Measurements from ENCODE around the gene CDNF.
A peak's percentile ranks its signal among the peaks of the same experiment; 100 is the strongest.
"Not testable (repeated sequence)": the region's sequence is repeated elsewhere in the genome, so short reads cannot be mapped to it uniquely, and the experiment has no call there.

The CDNF gene

DNA sequence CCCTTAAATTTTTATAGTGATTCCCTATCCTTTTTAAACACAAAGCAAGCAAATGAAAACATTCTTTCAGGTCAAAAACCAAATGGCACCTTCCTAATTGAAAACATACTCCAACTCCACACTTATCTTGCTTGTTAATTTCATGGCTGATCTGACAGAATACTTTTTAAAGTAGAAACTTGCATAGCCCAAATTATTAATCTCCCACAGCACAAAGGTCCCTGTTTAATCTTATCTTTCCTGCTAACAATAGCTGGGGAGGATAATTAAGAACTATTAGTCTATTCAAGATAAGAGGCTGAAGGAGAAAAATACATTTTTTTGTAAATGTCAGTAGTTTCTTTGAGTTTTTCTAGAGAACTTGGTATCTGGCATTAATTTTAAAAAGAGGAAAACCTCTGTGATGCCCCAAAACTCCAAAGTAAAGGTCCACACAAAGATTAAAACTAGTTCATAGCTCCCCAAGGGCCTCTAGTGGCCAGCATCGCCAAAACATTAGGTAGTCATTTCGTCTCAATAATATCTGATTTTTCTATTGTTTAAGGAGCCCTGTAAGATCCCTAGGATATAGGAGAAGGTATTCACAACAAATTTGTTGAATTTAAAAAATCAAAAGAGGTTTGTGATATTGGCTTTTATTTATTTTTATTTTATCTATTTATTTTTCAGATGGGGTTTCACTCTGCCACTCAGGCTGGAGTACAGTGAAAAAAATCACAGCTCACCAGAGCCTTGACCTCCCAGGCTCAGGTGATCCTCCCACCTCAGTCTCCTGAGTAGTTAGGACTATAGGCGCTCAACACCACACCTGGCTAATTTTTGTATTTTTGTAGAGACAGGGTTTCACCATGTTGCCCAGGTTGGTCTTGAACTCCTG is 14.7 kb downstream of the CDNF start:
- Mint-ChIP-seq H3K4me1 (ENCODE audit: low read depth) (peaks cover 12% of the 10 kb centered on the region), H3K36me3 (ENCODE audit: low read depth) (peaks cover 1% of the 10 kb centered on the region), H3K4me3 (no peak overlapping the region), H3K27me3 (ENCODE audit: low read depth) (peaks cover 17% of the 10 kb centered on the region), H3K27ac (no peak overlapping the region), H3K9me3 (no peaks in the 10 kb centered on the region)

DNA sequence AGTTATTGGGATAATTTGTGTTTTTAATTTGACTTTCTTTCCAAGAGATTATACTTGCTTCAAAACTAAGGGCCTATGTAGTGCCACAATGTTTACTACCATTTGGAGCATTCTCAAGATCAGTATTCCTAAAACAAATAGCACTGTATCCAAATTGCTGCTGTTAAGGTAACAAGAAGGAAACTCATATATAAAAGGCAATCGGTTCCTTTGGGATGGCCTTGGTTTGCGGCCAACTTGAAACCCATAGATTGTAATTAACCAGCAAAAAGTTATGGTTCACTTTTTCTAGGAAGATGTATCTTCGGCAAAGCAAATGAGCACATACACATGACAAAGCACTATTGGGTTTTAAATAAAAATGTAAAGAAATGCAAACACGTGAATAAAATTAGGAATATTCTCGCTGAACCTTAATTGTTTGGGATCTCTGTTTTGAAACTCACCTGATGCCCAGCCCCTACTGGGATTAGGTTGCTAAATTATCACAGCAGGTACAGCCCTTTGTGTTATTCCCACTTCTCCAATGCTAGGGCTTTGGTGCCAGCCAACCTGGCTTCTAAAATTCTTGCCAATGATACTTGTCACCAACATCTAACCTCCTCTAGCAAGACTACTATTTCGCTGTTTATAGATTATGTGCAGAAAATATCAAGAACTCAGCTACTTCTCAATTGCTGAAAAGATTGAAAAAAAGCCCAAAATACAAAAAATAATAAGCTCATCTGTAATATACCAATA is 16.0 kb downstream of the CDNF start:
- H3K27ac Mint-ChIP-seq, result no peak overlapping the region
- H3K4me3 Mint-ChIP-seq, result no peak overlapping the region
- H3K27me3 Mint-ChIP-seq (ENCODE audit: low read depth), result peaks cover 17% of the 10 kb centered on the region
- H3K9me3 Mint-ChIP-seq, result no peaks in the 10 kb centered on the region
- H3K4me1 Mint-ChIP-seq (ENCODE audit: low read depth), result peaks cover 12% of the 10 kb centered on the region
- H3K36me3 Mint-ChIP-seq (ENCODE audit: low read depth), result peaks cover 1% of the 10 kb centered on the region

DNA sequence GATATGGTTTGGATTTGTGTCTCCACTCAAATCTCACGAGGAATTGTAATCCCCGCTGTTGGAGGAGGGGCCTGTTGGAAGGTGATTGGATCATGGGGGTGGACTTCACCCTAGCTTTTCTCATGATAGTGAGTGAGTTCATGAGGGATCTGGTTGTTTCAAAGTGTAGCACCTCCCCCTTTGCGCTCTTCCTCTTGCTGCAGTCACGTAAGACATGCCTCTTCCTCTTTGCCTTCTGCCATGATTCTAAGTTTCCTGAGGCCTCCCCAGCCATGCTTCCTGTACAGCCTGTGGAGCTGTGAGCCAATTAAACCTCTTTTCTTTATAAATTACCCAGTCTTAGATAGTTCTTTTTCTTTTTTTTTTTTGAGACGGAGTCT is 17.1 kb downstream of the CDNF start:
- Mint-ChIP-seq H3K9me3 (peaks cover 3% of the 10 kb centered on the region), H3K27me3 (ENCODE audit: low read depth) (peaks cover 9% of the 10 kb centered on the region), H3K27ac (no peak overlapping the region), H3K36me3 (ENCODE audit: low read depth) (peaks cover 1% of the 10 kb centered on the region), H3K4me3 (no peak overlapping the region), H3K4me1 (ENCODE audit: low read depth) (peaks cover 7% of the 10 kb centered on the region)

DNA sequence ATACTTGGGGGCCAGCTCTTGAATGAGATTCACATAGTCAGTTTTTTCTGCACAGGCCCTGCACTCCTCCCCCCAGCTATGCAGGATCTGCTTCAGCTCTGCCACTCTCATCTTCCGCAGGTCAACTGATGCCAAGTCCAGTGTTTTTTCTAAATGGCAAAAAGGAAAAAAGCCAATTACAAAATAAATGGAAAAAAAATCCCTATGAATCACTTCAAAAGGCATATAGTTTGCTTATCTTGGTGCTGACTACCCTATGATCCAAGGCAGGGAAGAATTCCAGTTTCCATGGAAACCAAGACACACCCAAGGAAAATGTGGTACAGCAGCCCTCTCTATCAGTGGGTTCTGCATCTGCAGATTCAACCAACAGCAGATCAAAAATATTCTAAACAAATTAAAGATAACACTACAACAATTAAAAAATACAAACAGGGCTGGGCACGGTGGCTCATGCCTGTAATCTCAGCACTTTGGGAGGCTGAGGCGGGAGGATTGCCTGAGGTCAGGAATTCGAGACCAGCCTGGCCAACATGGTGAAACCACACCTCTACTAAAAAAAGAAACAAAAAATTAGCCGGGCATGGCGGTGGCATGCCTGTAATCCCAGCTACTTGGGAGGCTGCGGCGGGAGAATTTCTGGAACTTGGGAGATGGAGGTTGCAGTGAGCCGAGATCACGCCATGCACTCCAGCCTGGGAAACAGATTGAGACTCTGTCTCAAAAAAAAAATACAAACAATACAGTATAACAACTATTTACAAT is 17.6 kb downstream of the CDNF start:
- H3K27ac Mint-ChIP-seq, result no peak overlapping the region
- H3K4me1 Mint-ChIP-seq (ENCODE audit: low read depth), result peaks cover 6% of the 10 kb centered on the region
- peaks cover 3% of the 10 kb centered on the region for H3K27me3 Mint-ChIP-seq (ENCODE audit: low read depth)
- no peak overlapping the region for H3K4me3 Mint-ChIP-seq
- H3K9me3 Mint-ChIP-seq, result peaks cover 3% of the 10 kb centered on the region
- H3K36me3 Mint-ChIP-seq (ENCODE audit: low read depth), result peaks cover 1% of the 10 kb centered on the region

DNA sequence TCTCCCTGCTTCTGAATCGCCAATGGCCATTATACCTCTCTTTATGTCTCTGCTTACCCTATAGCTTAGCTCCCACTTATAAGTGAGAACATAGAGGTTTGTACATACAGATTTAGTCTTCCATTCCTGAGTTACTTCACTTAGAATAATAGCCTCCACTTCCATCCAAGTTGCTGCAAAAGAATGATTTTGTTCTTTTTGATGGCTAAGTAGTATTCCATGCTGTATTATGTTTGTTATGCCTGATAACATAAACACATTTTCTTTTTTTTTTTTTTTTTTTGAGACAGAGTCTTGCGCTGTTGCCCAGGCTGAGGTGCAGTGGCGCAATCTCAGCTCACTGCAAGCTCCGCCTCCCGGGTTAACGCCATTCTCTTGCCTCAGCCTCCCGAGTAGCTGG is 21.1 kb downstream of the CDNF start:
- not testable (repeated sequence) for H3K4me1 Mint-ChIP-seq (ENCODE audit: low read depth); H3K27me3 Mint-ChIP-seq (ENCODE audit: low read depth); H3K4me3 Mint-ChIP-seq; H3K9me3 Mint-ChIP-seq; H3K36me3 Mint-ChIP-seq (ENCODE audit: low read depth); H3K27ac Mint-ChIP-seq

DNA sequence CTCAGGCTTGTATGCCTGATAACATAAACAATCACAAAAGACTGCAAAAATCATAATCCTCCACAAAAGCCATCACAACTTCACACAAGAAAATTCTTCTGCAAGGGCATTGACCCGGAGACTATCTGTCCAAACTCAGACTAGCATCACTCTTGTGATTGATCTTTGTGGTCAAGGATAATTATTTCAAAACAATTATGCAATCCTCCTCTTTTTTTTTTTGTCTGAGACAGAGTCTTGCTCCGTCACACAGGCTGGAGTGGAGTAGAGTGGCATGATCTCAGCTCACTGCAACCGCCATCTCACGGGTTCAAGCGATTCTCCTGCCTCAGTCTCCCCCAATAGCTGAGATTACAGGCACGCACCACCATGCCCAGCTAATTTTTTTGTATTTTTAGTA is 22.2 kb downstream of the CDNF start:
- Mint-ChIP-seq H3K4me3 (no peak overlapping the region), H3K9me3 (peaks cover 3% of the 10 kb centered on the region), H3K4me1 (ENCODE audit: low read depth) (peaks cover 12% of the 10 kb centered on the region), H3K36me3 (ENCODE audit: low read depth) (no peaks in the 10 kb centered on the region), H3K27ac (no peak overlapping the region), H3K27me3 (ENCODE audit: low read depth) (no peaks in the 10 kb centered on the region)

DNA sequence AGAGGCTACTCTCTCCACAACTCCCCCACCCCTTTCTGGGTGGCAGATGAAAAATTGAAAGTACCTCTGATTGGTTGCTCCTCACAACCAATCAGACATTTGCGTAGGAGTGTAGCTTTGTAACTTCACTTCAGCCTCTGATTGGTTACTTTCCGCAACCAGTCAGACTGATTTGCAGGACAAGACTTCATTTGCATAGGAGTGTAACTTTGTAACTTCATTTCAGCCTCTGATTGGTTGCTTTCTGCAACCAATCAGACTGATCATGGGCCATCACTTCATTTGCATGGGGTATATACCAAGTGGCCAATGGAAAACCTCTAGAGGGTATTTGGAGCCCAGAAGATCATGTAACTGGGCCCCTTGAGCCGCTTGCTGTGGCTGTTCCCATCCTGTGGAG is 25.6 kb downstream of the CDNF start:
- H3K36me3 Mint-ChIP-seq (ENCODE audit: low read depth), result no peaks in the 10 kb centered on the region

DNA sequence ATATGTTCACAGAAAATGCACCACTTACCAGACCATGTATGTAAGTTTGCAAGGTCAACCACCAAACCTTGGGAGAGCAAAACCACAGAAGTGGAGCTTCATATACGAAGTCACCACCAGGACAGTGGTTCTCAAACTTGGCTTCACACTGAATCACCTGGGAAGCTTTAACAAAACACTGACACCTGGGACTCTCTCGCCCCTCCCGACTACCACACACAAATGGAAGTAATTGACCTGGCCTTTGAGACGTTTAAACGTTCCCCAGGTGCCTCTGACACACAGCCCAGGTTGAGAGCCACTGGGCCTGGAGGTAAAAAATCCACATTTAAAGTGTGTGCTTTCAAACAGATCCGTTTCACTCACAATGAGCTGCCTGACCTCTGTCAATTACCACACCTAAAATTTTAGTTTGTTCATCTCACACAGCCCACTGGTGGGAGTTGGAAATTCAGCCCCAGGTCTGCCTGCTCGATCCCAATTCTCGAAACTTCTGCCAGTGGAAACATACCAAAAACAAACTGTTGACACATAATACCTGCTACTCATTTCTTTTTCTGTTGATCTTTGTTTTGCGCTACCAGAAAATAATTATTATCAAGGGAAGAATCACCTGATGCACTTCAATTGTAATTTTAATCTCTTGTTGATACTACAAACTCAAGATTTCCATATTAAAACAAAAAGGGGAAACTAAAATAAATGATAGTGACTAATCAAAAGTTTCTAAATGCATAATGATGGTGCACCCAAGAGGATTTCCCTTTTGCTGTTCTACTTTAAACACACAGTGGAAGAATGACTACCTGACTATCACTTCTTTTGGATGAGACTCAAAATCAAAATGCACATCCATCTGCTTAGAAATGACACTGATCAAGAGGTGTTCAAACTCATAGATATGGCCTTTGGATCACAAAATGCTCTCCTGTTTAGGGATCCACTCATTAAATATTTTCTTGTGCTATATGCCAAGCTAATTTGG is 26.6 kb downstream of the CDNF start:
- no peak overlapping the region for H3K4me3 Mint-ChIP-seq

More for the DNA sequence above, 25.6 kb downstream of the CDNF start:
- H3K4me3 Mint-ChIP-seq, result no peak overlapping the region
- H3K27ac Mint-ChIP-seq, result no peak overlapping the region
- no peaks in the 10 kb centered on the region for H3K27me3 Mint-ChIP-seq (ENCODE audit: low read depth)
- peaks cover 14% of the 10 kb centered on the region for H3K4me1 Mint-ChIP-seq (ENCODE audit: low read depth)
- H3K9me3 Mint-ChIP-seq, result peaks cover 3% of the 10 kb centered on the region

DNA sequence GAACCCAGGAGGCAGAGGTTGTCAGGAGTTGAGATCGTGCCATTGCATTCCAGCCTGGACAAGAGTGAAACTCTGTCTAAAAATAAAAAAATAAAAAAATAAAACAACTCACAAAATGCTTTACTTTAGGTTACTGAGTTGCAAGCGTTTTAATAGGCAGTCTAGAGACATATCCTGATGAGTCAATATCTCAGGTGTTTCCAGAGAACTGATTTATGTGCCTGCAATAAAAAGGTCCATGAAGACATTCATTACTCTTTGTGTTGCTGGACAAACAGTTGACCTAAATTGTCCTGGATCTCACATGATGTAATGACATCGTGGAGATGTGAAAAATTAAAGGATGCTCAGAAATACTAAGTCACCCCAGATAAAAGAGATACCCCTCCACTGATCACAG is 31.5 kb downstream of the CDNF start:
- H3K27ac Mint-ChIP-seq, result no peak overlapping the region
- H3K4me3 Mint-ChIP-seq, result no peak overlapping the region
- H3K9me3 Mint-ChIP-seq, result no peaks in the 10 kb centered on the region
- H3K27me3 Mint-ChIP-seq (ENCODE audit: low read depth), result peaks cover 5% of the 10 kb centered on the region
- H3K4me1 Mint-ChIP-seq (ENCODE audit: low read depth), result peaks cover 7% of the 10 kb centered on the region
- no peaks in the 10 kb centered on the region for H3K36me3 Mint-ChIP-seq (ENCODE audit: low read depth)

More for the DNA sequence above, 26.6 kb downstream of the CDNF start:
- H3K36me3 Mint-ChIP-seq (ENCODE audit: low read depth), result no peaks in the 10 kb centered on the region
- no peaks in the 10 kb centered on the region for H3K27me3 Mint-ChIP-seq (ENCODE audit: low read depth)
- H3K9me3 Mint-ChIP-seq, result no peaks in the 10 kb centered on the region
- no peak overlapping the region for H3K27ac Mint-ChIP-seq
- H3K4me1 Mint-ChIP-seq (ENCODE audit: low read depth), result peaks cover 14% of the 10 kb centered on the region

DNA sequence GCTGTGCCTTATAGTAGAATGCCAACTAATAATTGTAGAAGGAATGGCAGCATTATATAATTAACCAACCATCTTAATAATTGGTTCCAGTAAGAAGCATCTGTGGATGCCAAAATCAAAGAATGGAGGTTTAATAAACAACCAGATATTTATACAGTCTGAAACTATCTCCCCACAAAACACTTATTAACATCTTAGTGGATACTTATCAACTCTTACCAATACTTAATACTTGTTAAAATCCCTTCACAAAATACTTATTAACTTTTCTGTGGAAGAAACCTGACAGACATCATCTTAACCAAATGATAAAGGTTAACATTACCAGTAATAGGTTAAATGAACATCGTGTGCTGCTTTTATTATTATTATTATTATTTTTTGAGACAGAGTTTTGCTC is 34.0 kb downstream of the CDNF start:
- H3K27ac Mint-ChIP-seq, result no peak overlapping the region
- H3K4me3 Mint-ChIP-seq, result no peak overlapping the region
- H3K4me1 Mint-ChIP-seq (ENCODE audit: low read depth), result no peaks in the 10 kb centered on the region
- no peaks in the 10 kb centered on the region for H3K9me3 Mint-ChIP-seq
- H3K27me3 Mint-ChIP-seq (ENCODE audit: low read depth), result peaks cover 17% of the 10 kb centered on the region
- no peaks in the 10 kb centered on the region for H3K36me3 Mint-ChIP-seq (ENCODE audit: low read depth)

DNA sequence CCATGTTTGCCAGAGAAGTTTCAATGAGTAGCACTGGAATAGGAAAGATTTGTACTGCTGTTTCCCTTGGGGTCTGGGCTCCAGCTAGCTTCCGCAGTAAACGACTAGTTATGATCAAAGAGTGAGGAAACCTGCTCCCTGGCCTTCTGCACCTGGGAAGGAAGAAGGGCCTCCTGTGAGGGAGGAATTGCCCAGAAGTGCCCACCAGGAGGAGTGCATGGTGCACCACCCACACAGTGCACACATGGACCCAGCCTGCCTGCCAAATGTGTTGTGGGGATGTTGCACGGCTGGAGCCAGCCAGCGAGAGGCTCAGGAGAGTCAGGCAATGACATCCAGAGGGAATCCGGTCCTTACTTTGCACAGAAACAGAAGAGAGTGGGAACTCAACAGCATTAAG is 36.1 kb downstream of the CDNF start:
- no peak overlapping the region for H3K27ac Mint-ChIP-seq
- H3K4me1 Mint-ChIP-seq (ENCODE audit: low read depth), result no peaks in the 10 kb centered on the region
- H3K4me3 Mint-ChIP-seq, result no peak overlapping the region
- no peaks in the 10 kb centered on the region for H3K36me3 Mint-ChIP-seq (ENCODE audit: low read depth)
- H3K27me3 Mint-ChIP-seq (ENCODE audit: low read depth), result peaks cover 25% of the 10 kb centered on the region
- no peaks in the 10 kb centered on the region for H3K9me3 Mint-ChIP-seq

DNA sequence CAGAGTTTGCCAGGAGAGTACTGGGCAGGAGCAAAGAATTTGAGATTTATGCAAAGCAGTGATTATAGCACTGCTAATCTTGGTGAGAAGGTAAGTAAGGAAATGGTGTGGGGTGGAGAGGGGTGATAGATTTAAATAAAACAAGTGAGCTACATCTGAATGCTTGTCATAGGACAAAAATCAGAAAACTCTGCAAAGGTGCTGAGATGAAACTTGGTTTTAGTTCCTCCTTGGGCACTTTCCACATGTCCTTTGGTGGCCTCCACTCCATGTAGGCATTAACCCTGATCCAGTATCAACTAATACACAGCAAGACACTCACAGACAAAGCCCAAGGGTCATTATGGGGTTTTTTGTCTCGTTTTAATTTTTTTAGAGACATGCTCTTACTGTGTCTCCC is 37.4 kb downstream of the CDNF start:
- no peaks in the 10 kb centered on the region for H3K9me3 Mint-ChIP-seq
- H3K4me1 Mint-ChIP-seq (ENCODE audit: low read depth), result no peaks in the 10 kb centered on the region
- peaks cover 25% of the 10 kb centered on the region for H3K27me3 Mint-ChIP-seq (ENCODE audit: low read depth)
- H3K4me3 Mint-ChIP-seq, result no peak overlapping the region
- H3K36me3 Mint-ChIP-seq (ENCODE audit: low read depth), result no peaks in the 10 kb centered on the region
- no peak overlapping the region for H3K27ac Mint-ChIP-seq

DNA sequence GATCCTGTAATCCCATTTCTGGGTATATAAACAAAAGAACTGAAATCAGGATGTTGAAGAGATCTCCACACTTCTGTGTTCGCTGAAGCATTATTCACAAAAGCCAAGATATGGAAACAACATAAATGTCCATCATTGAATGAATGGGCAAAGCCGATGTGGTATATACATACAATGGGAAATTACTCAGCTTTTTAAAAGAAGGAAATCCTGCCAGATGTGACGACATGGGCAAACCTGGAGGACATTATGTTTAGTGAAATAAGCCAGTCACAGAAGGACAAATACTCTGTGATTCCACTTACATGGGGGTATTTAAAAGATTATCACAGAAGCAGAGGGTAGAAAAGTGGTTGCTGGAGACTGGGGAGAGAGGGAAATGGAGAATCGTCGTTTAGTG is 39.2 kb downstream of the CDNF start:
- Mint-ChIP-seq H3K9me3 (no peaks in the 10 kb centered on the region), H3K4me1 (ENCODE audit: low read depth) (no peaks in the 10 kb centered on the region), H3K27me3 (ENCODE audit: low read depth) (peaks cover 25% of the 10 kb centered on the region), H3K4me3 (no peak overlapping the region), H3K36me3 (ENCODE audit: low read depth) (no peaks in the 10 kb centered on the region), H3K27ac (peak overlapping the region; percentile 23)

DNA sequence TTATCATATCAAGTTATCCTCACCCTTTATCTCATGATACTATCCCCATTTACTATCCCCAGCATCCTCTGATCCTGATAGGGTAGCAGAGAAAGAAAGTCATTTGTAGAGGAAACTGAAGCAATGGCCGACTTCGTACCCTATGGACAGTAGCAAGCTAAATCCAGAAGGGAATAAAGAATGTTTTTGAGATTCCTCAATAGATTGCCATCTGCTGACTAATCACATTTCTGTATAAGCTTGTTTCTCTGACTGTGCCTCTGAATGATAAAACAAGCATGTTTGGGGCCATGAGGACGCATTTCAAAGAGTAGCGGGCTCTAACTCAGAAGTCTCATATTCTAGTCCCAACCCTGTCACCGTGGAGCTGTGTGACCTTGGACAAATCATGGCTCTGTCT is 49.9 kb downstream of the CDNF start:
- H3K4me3 Mint-ChIP-seq, result no peak overlapping the region
- H3K9me3 Mint-ChIP-seq, result peaks cover 9% of the 10 kb centered on the region
- no peak overlapping the region for H3K27ac Mint-ChIP-seq
- no peaks in the 10 kb centered on the region for H3K36me3 Mint-ChIP-seq (ENCODE audit: low read depth)
- H3K27me3 Mint-ChIP-seq (ENCODE audit: low read depth), result no peaks in the 10 kb centered on the region
- no peaks in the 10 kb centered on the region for H3K4me1 Mint-ChIP-seq (ENCODE audit: low read depth)
